GM19455 (cell line): ENCODE measurements around the gene BBS5.

Source experiments
- ATAC-seq: cut with Tn5 transposase; IDR thresholded peaks from one replicate; pipeline ENCODE4 v1.9.1; 2021; ENCODE audit not compliant: unreplicated experiment

Gene BBS5

DNA sequence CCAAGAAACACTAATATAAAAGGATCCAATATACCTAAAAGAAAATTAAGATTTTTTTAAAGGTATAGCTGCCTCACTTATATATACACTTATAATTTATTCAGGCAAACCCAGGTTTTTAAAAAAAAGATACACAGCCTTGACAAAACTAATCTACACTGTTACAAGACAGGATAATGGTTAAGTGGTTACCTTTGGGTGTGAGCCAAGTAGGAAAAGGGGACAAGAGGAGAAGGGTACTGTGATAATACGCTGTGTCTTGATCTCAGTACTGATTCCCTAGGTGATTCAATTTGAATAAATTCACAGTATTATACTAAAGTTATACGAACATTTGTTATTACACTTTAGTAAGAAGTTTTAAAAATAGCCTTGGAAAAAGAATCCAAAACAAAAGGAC, 60.9 kb downstream of the BBS5 start:
- no peak for ATAC-seq

- no peak for ATAC-seq
Observed at GRCh38 chr2:169542433-169542832, 63.1 kb downstream of the BBS5 start.

DNA sequence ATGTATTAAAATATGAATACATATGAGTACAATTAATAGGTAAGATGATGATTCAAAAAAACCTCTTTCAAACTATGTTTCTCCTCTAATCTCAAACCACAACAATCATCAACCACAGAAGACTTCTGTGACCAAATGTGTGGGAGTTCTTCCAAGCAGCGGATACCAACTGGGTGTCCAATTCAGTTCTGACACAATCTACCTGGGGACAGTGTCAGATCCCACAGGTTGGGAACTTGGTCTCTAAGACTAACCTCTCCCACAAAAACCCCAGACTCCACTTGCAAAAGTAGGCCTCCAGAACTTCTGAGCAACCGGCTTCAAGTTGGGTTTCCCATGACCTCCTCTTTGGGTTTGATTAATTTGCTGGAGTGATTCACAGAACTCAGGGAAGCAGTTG, 67.5 kb downstream of the BBS5 start:
- ATAC-seq = no peak
